PC-9 (cell line): ENCODE results near the gene MCUB. TPM values are rescaled to one million over a fixed set of nuclear protein-coding genes. Genes with fewer than 3 reads are reported as not detected.

Experiments
- BruUV-seq: library from RNA; stranded (reverse); fragments of 400-500 nt; replicated peaks from 2 replicates; lab custom pipeline; 2021; lab: Mats Ljungman, UMichigan
- CTCF ChIA-PET: fragments of 300-600 bp; sonication (Branson Sonifier 250); formaldehyde crosslinking; loops from one replicate; lab custom pipeline; 2022; ENCODE audit warnings: antibody characterized with exemption; lab: Charles Lee
- POLR2A ChIA-PET: fragments of 300-600 bp; sonication (Branson Sonifier 250); formaldehyde crosslinking; loops from one replicate; lab custom pipeline; 2022; ENCODE audit warnings: antibody characterized with exemption; ENCODE audit not compliant: unreplicated experiment; lab: Charles Lee
- DNase-seq, 2 experiments: peaks; one replicate each; pipeline versions ENCODE4 v3.0.0 to v3.0.0-alpha.2; 2015 to 2022; ENCODE audit warnings: mixed read lengths in 1 of 2
- H2AFZ ChIP-seq: fragments of 200-600 bp; sonication (generic); 2 replicates; pipeline ENCODE4 v1.8.1; 2017; ENCODE audit warnings: antibody characterized with exemption
- H3F3A ChIP-seq: fragments of 200-600 bp; sonication (generic); 2 replicates; pipeline ENCODE4 v1.8.1; 2017; ENCODE audit warnings: antibody characterized with exemption, mild to moderate bottlenecking, low read depth; ENCODE audit not compliant: insufficient read depth
- H3K27ac ChIP-seq: fragments of 200-600 bp; sonication (generic); 2 replicates; pipeline ENCODE4 v1.6.1; 2016; ENCODE audit warnings: mixed run types
- H3K27me3 ChIP-seq: fragments of 200-600 bp; sonication (generic); 2 replicates; pipeline ENCODE4 v1.6.1; 2016; ENCODE audit warnings: low read depth, mixed run types; ENCODE audit not compliant: insufficient read depth
- H3K36me3 ChIP-seq: fragments of 200-600 bp; sonication (generic); 2 replicates; pipeline ENCODE4 v1.6.1; 2016; ENCODE audit warnings: low read depth, mixed run types
- H3K4me1 ChIP-seq: fragments of 200-600 bp; sonication (generic); replicated peaks from 2 replicates; pipeline ENCODE4 v1.6.1; 2016; ENCODE audit warnings: mixed run types; ENCODE audit not compliant: insufficient read depth
- H3K4me2 ChIP-seq: fragments of 200-600 bp; sonication (generic); 2 replicates; pipeline ENCODE4 v1.6.1; 2017; ENCODE audit warnings: mixed run types
- H3K4me3 ChIP-seq: fragments of 200-600 bp; sonication (generic); 2 replicates; pipeline ENCODE4 v1.6.1; 2016; ENCODE audit warnings: mixed run types
- H3K79me2 ChIP-seq: fragments of 200-600 bp; sonication (generic); 2 replicates; pipeline ENCODE4 v1.6.1; 2017; ENCODE audit warnings: low read depth, mixed run types
- H3K9me2 ChIP-seq: fragments of 200-600 bp; sonication (generic); 2 replicates; pipeline ENCODE4 v1.8.1; 2017; ENCODE audit warnings: mild to moderate bottlenecking; ENCODE audit not compliant: insufficient read depth
- H3K9me3 ChIP-seq: fragments of 200-600 bp; sonication (generic); 2 replicates; pipeline ENCODE4 v1.8.1; 2016; ENCODE audit warnings: low read depth; ENCODE audit not compliant: insufficient read depth
- H4K20me1 ChIP-seq: fragments of 200-600 bp; sonication (generic); 2 replicates; pipeline ENCODE4 v1.8.1; 2017; ENCODE audit not compliant: insufficient read depth
- CTCF ChIP-seq: fragments of 200-600 bp; sonication (generic); conservative IDR thresholded peaks from 2 replicates; pipeline ENCODE4 v1.6.1; 2017; ENCODE audit warnings: mixed run types, antibody characterized with exemption, mild to moderate bottlenecking, moderate library complexity
- EZH2 ChIP-seq: fragments of 200-600 bp; sonication (generic); IDR thresholded peaks from 2 replicates; pipeline ENCODE4 v1.8.0; 2017; ENCODE audit warnings: antibody characterized with exemption, low read depth
- intact Hi-C: fragments of 100-400 bp; cut with micrococcal nuclease; formaldehyde crosslinking; loops from one replicate; pipeline ENCODE4 v1.10.0; 2022; ENCODE audit not compliant: unreplicated experiment
- total RNA-seq: library from RNA; stranded (reverse); gene quantifications from 2 replicates; pipeline ENCODE4 v1.2.3, GENCODE V29; 2021

MCUB gene
- total RNA-seq, 1 experiment from 2014 or later: 15.4 TPM

- peak; percentile 80 to 90 for DNase-seq
- peaks cover 9% of the 10 kb centered on the region for H3K4me1 ChIP-seq
- H3K9me2 ChIP-seq: no peaks in the 10 kb centered on the region
- no peaks in the 10 kb centered on the region for H3K36me3 ChIP-seq
- POLR2A ChIA-PET: interaction anchor here (0.5 to 1.3 kb wide), 3 partner anchors 27 to 804 kb away, joined by 3 to 9 read pairs (median 3); partner anchors contain the start of gene CASP6
- H4K20me1 ChIP-seq: no peaks in the 10 kb centered on the region
- H3K9me3 ChIP-seq: no peaks in the 10 kb centered on the region
- no peak for TF ChIP-seq EZH2
- no peak for TF ChIP-seq CTCF
- no TSS peak for BruUV-seq
- CTCF ChIA-PET: no interaction called here
- peaks cover 8% of the 10 kb centered on the region; the same call in 1 of the 2 replicates for H3F3A ChIP-seq
- H3K27ac ChIP-seq: peak within 1 kb of the TSS; percentile 74
- intact Hi-C loops: loop anchor here (1.0 kb wide), 1 partner anchor 85 kb away; the partner anchor contains the start of gene GAR1
- H3K27me3 ChIP-seq: no peaks in the 10 kb centered on the region
- peak within 1 kb of the TSS; percentile 78 for H3K4me3 ChIP-seq
- peak within 1 kb of the TSS; percentile 100 for H2AFZ ChIP-seq
- H3K79me2 ChIP-seq: peaks cover 39% of the 10 kb centered on the region
- H3K4me2 ChIP-seq: peak within 1 kb of the TSS; percentile 98
Measured at GRCh38 chr4:109729718-109730618, 169.9 kb downstream of the MCUB start, which contains the start of gene PLA2G12A. Gene PLA2G12A, minus strand, starts transcription at chr4:109730070. Its CDS starts 261 bp downstream, at chr4:109729809.

DNA sequence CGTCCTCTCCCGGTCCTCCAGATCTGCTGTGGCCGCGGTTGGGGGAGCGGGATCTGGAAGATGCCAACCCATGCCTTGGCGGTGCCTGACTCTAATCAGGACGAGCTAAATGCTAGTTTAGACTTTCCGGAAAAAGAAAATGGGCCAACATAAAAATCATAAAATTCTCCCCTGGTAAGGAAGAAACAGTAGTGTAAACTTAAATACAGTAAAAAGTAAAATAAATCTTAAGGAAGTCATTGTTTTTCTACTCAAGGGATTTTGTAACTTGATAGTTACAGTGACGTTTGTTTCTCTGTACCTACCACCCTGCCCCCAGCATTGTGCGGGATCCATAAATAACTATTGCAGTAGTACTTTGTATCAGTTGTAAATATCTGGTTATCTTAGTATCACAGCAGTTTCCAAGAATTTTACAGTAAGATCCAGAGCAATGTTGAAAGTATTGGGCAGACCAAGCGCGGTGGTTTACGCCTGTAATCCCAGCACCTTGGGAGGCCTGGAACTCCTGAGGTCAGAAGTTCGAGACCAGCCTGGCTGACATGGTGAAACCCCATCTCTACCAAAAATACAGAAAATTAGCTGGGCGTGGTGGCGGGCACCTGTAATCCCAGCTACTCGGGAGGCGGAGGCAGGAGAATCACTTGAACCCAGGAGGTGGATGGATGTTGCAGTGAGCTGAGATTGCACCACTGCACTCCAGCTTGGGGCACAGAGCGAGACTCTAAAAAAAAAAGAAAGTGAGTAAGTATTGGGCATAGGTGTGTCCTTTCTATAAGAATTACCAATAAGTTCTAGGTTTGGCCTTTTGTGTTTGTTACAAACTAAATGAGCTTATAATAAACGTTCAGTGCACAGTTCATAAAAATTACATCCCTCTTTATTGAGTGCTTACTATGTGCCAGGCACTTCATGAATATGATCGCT lies 170.8 kb downstream of the MCUB start:
- TF ChIP-seq CTCF: no peak
- no peak for TF ChIP-seq EZH2
- peak overlapping the region; percentile 72 for H3K4me3 ChIP-seq
- intact Hi-C loops: loop anchor here (1.0 kb wide), 1 partner anchor 84 kb away; the partner anchor contains the start of gene GAR1
- no peaks in the 10 kb centered on the region for H3K9me2 ChIP-seq
- H3K4me2 ChIP-seq: peak overlapping the region; percentile 74
- H3K27me3 ChIP-seq: no peaks in the 10 kb centered on the region
- no peaks in the 10 kb centered on the region for H4K20me1 ChIP-seq
- H3K36me3 ChIP-seq: no peaks in the 10 kb centered on the region
- TSS peak; percentile 98 for BruUV-seq
- H2AFZ ChIP-seq: peak overlapping the region; percentile 100
- no peaks in the 10 kb centered on the region for H3K9me3 ChIP-seq
- no peak for DNase-seq
- peaks cover 35% of the 10 kb centered on the region for H3K79me2 ChIP-seq
- CTCF ChIA-PET: no interaction called here
- H3K27ac ChIP-seq: peak overlapping the region; percentile 40
- peaks cover 9% of the 10 kb centered on the region for H3K4me1 ChIP-seq
- POLR2A ChIA-PET: interaction anchor here (0.5 to 1.3 kb wide), 2 partner anchors 28 to 55 kb away, joined by 3 read pairs; partner anchors contain the start of gene CASP6
- peaks cover 8% of the 10 kb centered on the region; the same call in 1 of the 2 replicates for H3F3A ChIP-seq

DNA sequence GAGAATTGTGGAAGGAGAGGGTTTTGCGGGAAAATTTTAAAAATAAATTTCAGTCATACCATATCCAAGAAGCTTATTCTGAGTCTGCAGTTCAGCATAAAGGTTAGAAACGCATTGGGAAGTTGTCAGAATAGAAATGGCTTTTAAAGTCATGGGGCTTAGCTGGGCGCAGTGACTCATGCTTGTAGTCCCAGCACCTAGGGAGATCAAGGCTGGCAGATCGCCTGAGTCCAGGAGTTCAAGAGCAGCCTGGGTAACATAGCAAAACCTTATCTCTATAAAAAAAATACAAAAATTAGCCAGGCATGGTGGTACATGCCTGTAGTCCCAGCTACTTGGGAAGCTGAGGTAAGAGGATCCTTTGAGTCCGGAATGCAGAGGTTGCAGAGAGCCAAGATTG lies 173.7 kb downstream of the MCUB start:
- H2AFZ ChIP-seq: no peak overlapping the region
- H3K27me3 ChIP-seq: no peaks in the 10 kb centered on the region
- H3K4me2 ChIP-seq: no peak overlapping the region
- peaks cover 8% of the 10 kb centered on the region; the same call in 1 of the 2 replicates for H3F3A ChIP-seq
- no peak for DNase-seq
- H3K4me1 ChIP-seq: no peaks in the 10 kb centered on the region
- H3K27ac ChIP-seq: no peak overlapping the region
- no peaks in the 10 kb centered on the region for H3K36me3 ChIP-seq
- no peaks in the 10 kb centered on the region for H3K9me3 ChIP-seq
- BruUV-seq: no TSS peak
- no peak for TF ChIP-seq CTCF
- TF ChIP-seq EZH2: no peak
- intact Hi-C loops: no loop called here
- no peaks in the 10 kb centered on the region for H3K9me2 ChIP-seq
- H3K79me2 ChIP-seq: peaks cover 8% of the 10 kb centered on the region
- H3K4me3 ChIP-seq: no peak overlapping the region
- CTCF ChIA-PET: no interaction called here
- H4K20me1 ChIP-seq: no peaks in the 10 kb centered on the region
- POLR2A ChIA-PET: no interaction called here
